Astrocyte of the spinal cord (primary cell): Measurements from ENCODE around the gene ABCA13.

Experiments
- DNase-seq: peaks from one replicate; pipeline ENCODE4 v3.0.0; 2011; ENCODE audit warnings: low read depth, low spot score
- H3K4me3 ChIP-seq: 2 replicates; pipeline ENCODE4 v1.5.1; 2011; ENCODE audit warnings: low read depth, mild to moderate bottlenecking, low read length, moderate library complexity
- in situ Hi-C: cut with HindIII; loops from 2 replicates; pipeline ENCODE4 v1.10.0; 2017; ENCODE audit warnings: low sequenced_read_pairs
- TF ChIP-seq, protein P1 (sequence below): IDR thresholded peaks from 2 replicates; pipeline ENCODE4 v1.5.1; 2012; ENCODE audit warnings: low read depth, mild to moderate bottlenecking, low read length, inconsistent platforms

The ABCA13 gene

GRCh38 chr7:48443051-48443450 is 271.8 kb downstream of the ABCA13 start:
- in situ Hi-C loops: no loop called here
- no peak for DNase-seq
- no peak overlapping the region for H3K4me3 ChIP-seq
- TF ChIP-seq, protein P1, sequence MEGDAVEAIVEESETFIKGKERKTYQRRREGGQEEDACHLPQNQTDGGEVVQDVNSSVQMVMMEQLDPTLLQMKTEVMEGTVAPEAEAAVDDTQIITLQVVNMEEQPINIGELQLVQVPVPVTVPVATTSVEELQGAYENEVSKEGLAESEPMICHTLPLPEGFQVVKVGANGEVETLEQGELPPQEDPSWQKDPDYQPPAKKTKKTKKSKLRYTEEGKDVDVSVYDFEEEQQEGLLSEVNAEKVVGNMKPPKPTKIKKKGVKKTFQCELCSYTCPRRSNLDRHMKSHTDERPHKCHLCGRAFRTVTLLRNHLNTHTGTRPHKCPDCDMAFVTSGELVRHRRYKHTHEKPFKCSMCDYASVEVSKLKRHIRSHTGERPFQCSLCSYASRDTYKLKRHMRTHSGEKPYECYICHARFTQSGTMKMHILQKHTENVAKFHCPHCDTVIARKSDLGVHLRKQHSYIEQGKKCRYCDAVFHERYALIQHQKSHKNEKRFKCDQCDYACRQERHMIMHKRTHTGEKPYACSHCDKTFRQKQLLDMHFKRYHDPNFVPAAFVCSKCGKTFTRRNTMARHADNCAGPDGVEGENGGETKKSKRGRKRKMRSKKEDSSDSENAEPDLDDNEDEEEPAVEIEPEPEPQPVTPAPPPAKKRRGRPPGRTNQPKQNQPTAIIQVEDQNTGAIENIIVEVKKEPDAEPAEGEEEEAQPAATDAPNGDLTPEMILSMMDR: no peak

DNA sequence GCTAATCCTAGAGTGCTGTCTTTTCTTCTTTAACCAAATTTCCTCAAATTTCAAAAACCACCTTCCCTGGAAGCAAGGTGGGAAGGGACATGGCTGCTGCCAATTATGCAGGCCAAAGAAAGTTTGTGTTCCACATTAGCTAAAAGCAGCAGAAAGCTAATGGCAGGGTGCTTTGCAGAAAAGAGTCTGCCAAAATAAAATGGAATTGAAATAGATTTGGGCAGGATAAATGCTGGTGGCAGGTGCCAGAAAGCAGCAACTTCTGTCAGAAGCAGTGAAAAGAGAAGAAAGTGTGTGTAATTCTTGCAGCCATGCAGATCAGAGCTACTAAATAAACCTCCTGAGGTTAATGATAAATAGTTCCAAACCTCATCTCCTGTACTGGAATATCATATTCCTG is 275.5 kb downstream of the ABCA13 start:
- H3K4me3 ChIP-seq: no peak overlapping the region
- TF ChIP-seq, protein P1: no peak
- in situ Hi-C loops: no loop called here
- DNase-seq: no peak

DNA sequence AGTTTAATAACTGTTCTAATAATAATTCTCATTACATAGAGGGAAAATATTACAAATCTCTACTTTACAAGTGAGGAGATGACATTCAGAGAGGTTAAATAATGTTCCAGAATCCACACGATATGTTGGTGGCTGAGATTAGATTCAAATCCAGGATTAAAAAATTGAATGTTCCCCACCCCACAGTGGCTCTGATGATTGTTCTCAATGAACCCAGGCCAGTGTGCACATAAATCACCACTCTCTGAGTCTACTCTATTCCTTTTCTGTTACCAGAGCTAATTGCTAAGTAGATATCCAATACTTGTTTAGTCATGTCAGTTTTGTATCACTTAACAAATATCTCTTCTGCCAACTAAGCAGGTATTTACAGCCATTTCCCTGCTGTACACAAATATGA is 281.0 kb downstream of the ABCA13 start:
- no peak for DNase-seq
- no peak overlapping the region for H3K4me3 ChIP-seq
- in situ Hi-C loops: no loop called here
- TF ChIP-seq, protein P1: no peak

GRCh38 chr7:48454750-48455192 is 283.5 kb downstream of the ABCA13 start:
- no peak for DNase-seq
- no peak overlapping the region for H3K4me3 ChIP-seq
- TF ChIP-seq, protein P1: no peak
- in situ Hi-C loops: no loop called here

GRCh38 chr7:48455363-48455762 is 284.1 kb downstream of the ABCA13 start:
- no peak overlapping the region for H3K4me3 ChIP-seq
- TF ChIP-seq, protein P1: no peak
- in situ Hi-C loops: no loop called here
- no peak for DNase-seq

- in situ Hi-C loops: no loop called here
- no peak for DNase-seq
- TF ChIP-seq, protein P1: no peak
- no peak overlapping the region for H3K4me3 ChIP-seq
Observed at GRCh38 chr7:48458701-48459524, 287.7 kb downstream of the ABCA13 start.
